GM12873 (cell line): ENCODE results near the gene NCAM1.

Source experiments
- TF ChIP-seq, protein P1 (sequence below): IDR thresholded peaks from 2 replicates; pipeline ENCODE4 v1.5.1; 2012; ENCODE audit warnings: low read depth, mild to moderate bottlenecking, moderate library complexity, low read length, control low read depth; ENCODE audit not compliant: insufficient read depth; ENCODE audit errors: missing control alignments

NCAM1 gene

DNA sequence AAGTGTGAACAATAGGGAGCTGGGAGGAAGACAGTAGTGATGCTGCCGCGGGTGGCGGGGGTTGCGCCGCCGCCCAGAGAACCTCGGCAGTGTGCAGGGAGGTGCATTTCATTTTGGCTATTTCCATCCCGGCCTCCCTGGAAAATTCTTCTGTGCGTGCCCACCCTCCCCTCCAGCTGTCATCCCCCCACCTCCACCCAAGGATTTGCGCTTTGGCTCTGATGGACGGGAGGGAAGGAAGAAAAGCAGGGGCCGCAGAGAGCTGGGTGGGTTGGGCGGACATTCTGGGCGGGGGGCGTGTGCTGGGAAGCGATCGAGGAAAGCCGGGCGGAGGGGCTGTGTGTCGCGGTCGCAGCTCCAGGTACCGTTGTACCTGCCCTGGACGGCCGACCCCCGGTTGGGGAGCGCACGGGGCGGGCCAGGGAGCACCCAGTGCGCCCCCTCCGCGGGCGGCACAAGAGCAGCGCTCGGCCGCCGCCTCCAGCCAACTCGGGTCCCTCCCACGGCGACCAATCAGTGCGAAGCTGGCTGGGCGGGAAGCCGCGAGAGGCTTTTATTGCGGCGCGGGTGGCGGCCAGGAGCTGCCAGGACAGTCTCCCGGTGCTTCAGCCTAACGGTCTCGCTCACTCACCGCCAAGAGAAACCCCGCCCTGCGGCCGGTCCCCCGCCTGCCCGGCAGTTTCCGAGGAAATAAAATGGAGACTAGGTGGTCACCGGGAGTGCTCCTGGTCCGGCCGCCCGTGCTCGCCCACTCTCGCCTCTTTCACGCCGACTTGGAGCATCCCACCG, 1.6 kb downstream of the NCAM1 start:
- TF ChIP-seq, protein P1, sequence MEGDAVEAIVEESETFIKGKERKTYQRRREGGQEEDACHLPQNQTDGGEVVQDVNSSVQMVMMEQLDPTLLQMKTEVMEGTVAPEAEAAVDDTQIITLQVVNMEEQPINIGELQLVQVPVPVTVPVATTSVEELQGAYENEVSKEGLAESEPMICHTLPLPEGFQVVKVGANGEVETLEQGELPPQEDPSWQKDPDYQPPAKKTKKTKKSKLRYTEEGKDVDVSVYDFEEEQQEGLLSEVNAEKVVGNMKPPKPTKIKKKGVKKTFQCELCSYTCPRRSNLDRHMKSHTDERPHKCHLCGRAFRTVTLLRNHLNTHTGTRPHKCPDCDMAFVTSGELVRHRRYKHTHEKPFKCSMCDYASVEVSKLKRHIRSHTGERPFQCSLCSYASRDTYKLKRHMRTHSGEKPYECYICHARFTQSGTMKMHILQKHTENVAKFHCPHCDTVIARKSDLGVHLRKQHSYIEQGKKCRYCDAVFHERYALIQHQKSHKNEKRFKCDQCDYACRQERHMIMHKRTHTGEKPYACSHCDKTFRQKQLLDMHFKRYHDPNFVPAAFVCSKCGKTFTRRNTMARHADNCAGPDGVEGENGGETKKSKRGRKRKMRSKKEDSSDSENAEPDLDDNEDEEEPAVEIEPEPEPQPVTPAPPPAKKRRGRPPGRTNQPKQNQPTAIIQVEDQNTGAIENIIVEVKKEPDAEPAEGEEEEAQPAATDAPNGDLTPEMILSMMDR, result no peak

DNA sequence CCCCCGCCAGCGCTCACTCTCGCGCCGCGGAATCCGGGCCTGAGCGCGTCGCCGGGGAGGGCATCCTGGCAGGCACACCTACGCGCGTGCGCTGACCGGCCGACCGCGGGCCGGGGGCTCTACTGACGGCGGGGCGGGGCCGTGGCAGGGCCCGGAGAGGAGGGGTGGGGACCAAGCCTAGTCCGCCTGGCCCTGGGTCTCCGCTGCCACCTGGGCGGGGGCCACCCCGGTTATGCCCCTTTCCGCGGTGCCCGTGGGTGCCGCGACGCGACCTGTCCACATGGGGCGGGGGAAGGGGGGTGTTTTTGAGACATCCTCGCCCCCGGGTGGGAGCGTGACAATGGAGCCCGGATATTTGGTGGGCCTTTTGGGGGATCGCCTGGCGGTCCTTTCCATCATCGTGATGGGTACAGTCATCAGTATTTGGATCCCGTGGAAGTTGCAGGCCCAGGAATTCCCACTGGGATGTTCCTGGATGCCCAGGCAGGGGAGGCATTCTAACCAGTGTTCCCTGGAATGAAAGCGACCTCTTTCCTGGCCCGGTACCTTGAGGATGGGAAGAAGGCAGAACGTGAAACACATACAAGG, 2.2 kb downstream of the NCAM1 start:
- TF ChIP-seq, protein P1, result no peak

DNA sequence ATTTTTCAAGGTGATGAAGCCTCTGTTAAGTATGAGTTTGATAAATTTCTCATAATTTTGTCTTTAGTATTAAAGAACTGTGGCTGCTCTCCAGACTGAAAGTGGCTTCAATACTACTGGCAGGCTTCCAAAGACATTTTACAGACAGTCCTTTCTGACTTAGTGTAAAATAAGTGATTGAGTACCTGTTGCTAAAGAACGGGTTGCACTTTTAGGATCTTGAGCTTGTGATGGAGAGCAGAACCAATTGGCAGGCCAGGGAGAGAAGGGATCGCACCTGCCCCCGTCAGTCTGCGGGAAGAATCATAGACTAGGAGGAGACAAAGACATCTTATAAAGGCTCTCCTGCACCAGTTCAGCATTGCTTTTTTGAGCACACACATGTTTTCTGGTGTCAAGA, 4.4 kb downstream of the NCAM1 start:
- TF ChIP-seq, protein P1, result no peak

DNA sequence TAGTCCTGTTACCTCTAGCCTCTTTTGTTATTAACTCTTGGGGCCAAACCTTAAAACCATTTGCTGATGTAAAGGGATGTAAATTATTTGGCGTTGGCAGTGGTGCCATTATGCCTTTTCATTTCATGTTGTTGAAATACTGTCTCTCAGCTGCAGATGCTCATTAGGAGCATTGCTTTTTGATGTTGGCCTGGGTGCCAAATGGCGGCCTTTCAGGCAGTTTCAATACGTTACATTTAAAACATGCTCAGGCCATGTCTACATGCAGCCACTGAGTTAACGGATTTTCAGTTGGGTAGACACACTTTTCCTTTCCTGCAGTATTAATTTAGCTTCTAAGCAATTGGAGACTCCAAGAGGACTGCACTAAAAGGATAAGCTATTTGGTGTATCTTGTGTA, 5.3 kb downstream of the NCAM1 start:
- TF ChIP-seq, protein P1, result no peak

DNA sequence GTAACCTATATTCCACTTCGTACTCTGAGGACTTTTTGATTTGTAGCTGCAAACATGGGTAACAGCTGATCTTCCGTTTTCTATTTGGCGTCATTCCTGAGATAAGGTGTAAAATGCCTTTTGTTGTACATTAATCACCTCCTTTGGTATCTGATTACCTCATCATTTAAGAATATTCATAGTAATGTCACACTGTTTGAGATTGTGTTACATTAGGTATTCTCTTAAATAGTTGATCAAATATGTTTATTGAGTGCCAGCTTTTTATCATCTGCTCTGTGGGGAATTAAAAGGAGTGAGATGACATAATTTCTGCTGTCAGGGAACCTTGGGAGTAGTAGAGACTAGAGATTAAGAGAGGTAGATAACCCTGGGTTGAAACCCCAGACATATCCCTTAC, 5.9 kb downstream of the NCAM1 start:
- TF ChIP-seq, protein P1, result no peak

DNA sequence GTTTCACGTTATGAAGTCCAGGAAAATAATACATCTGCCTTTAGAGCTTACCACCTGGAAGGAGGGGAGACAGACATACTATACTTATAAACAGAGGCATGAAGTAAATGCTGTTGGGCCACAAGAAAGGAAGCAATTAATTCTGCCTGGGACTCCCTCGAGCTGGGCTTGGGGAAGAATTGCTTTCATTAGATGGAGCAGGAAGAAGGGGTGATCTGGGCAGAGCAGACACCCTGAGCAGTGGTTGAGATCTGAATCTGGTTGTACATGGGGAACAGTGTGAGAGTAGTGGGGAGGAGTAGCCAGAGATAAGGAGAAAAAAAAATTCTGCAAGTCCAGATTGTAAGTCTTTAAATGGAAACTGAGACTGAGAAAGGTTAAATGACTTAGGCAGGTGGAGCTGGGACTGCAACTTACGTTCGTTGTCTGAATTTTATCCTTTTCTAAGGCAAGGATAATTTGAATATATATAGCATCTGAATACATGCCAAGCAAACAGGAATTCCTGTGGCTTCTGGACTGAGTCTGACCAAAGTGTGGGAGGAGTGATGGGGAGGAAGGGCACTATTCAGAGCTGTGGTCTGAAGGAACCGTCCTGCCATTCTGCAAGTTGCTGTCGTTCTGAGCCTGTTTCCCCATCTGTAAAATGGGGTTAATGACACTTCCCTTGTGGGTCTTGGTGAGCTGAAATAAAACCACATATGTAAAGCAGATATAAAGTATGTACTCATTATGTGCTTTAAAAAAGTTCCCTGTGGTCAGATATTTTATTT, 7.9 kb downstream of the NCAM1 start:
- TF ChIP-seq, protein P1, result no peak

DNA sequence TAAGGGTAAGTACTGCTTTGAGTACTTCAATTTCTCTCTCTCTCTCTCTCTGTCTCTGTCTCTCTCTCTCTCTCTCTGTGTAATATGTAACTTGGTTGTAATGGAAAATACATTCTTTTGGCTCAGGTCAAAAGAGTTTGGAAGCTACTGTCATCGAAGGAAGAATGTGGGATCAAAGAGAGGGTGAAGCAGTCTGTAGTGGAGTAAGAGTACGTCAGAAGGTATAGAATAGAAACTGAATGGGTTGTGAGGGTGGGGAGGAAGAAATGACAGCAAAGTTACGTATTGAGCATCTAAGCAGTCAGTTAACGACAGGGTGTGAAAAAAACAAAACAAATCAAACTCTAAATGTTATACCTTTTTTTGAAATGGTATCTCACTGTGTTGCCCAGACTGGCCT, 10.0 kb downstream of the NCAM1 start:
- TF ChIP-seq, protein P1, result no peak
